H1 (cell line): ENCODE data around the gene TMEM115. TPM values are rescaled to one million over a fixed set of nuclear protein-coding genes. Genes with fewer than 3 reads are reported as not detected.

Source experiments
- CTCF ChIA-PET: fragments of 300-600 bp; sonication (Branson Sonifier 250); formaldehyde crosslinking; loops from one replicate; lab custom pipeline; 2021; ENCODE audit not compliant: partially characterized antibody; lab: Charles Lee
- POLR2A ChIA-PET: fragments of 300-600 bp; sonication (Branson Sonifier 250); formaldehyde crosslinking; loops from one replicate; lab custom pipeline; 2021; ENCODE audit warnings: inconsistent platforms; ENCODE audit not compliant: partially characterized antibody; lab: Charles Lee
- DNase-seq, 2 experiments: peaks; one replicate each; pipeline versions ENCODE4 v3.0.0 to v3.0.0-alpha.2; 2010 to 2022; ENCODE audit warnings: low spot score in 2 of 2, low read depth in 1 of 2, mixed read lengths in 1 of 2
- FAIRE-seq: peaks from 2 replicates; lab custom pipeline; 2011; peaks lifted over from hg19 to GRCh38; lab: Jason Lieb, UNC
- H2AFZ ChIP-seq: 2 replicates; pipeline ENCODE4 v1.8.1; 2012; ENCODE audit warnings: low read length, inconsistent platforms
- H2AK5ac ChIP-seq: 2 replicates; pipeline ENCODE4 v1.6.1; 2013; ENCODE audit warnings: low read depth, low read length
- H2BK120ac ChIP-seq: replicated peaks from 2 replicates; pipeline ENCODE3; 2013; ENCODE audit warnings: low read depth, low read length, inconsistent platforms
- H2BK12ac ChIP-seq: 2 replicates; pipeline ENCODE4 v1.6.1; 2013; ENCODE audit warnings: low read depth, low read length
- H2BK15ac ChIP-seq: 2 replicates; pipeline ENCODE4 v1.6.1; 2013; ENCODE audit warnings: low read length
- H2BK20ac ChIP-seq: 2 replicates; pipeline ENCODE4 v1.6.1; 2013; ENCODE audit warnings: low read length
- H2BK5ac ChIP-seq: 2 replicates; pipeline ENCODE4 v1.6.1; 2013; ENCODE audit warnings: low read depth, low read length
- H3K14ac ChIP-seq: 2 replicates; pipeline ENCODE4 v1.6.1; 2013; ENCODE audit warnings: inconsistent platforms; ENCODE audit not compliant: insufficient read length
- H3K18ac ChIP-seq: 2 replicates; pipeline ENCODE4 v1.6.1; 2013; ENCODE audit warnings: low read length; ENCODE audit errors: extremely low read depth
- H3K23ac ChIP-seq: 2 replicates; pipeline ENCODE4 v1.6.1; 2013; ENCODE audit warnings: inconsistent platforms; ENCODE audit not compliant: insufficient read length
- H3K23me2 ChIP-seq: 2 replicates; pipeline ENCODE4 v1.6.1; 2013; ENCODE audit warnings: low read depth, low read length
- H3K27ac ChIP-seq: 2 replicates; pipeline ENCODE4 v1.6.1; 2011; ENCODE audit warnings: low read depth, low read length, inconsistent platforms
- H3K27me3 ChIP-seq, 4 experiments: replicated peaks in 1 of 4; 1 replicate in 1 of 4; 2 replicates in 3 of 4; pipeline versions ENCODE4 v1.6.1 to v1.8.1; 2011 to 2013; ENCODE audit warnings: low read length in 3 of 4, mild to moderate bottlenecking in 3 of 4, inconsistent platforms in 2 of 4, mixed read lengths in 2 of 4, moderate library complexity in 1 of 4; ENCODE audit not compliant: control insufficient read depth in 3 of 4, insufficient read depth in 3 of 4; ENCODE audit errors: extremely low read depth in 1 of 4
- H3K36me3 ChIP-seq, 4 experiments: 2 replicates each; pipeline versions ENCODE4 v1.6.1 to v1.8.1; 2011 to 2013; ENCODE audit warnings: mild to moderate bottlenecking in 4 of 4, low read length in 3 of 4, moderate library complexity in 2 of 4, control low read depth in 1 of 4, inconsistent platforms in 1 of 4; ENCODE audit not compliant: insufficient read depth in 4 of 4, control insufficient read depth in 2 of 4
- H3K4ac ChIP-seq: replicated peaks from 2 replicates; pipeline ENCODE3; 2013; ENCODE audit warnings: low read length, low read depth, mixed read lengths, inconsistent platforms; ENCODE audit not compliant: insufficient read length
- H3K4me1 ChIP-seq, 4 experiments: replicated peaks in 1 of 4; 1 replicate in 1 of 4; 2 replicates in 3 of 4; pipeline versions ENCODE4 v1.6.1 to v1.8.1; 2011 to 2013; ENCODE audit warnings: low read length in 3 of 4, inconsistent platforms in 2 of 4, mixed read lengths in 1 of 4; ENCODE audit not compliant: insufficient read depth in 4 of 4, control insufficient read depth in 3 of 4
- H3K4me2 ChIP-seq, 2 experiments: 2 replicates each; pipeline versions ENCODE4 v1.6.1 to v1.8.1; 2011 to 2013; ENCODE audit warnings: low read depth in 2 of 2, low read length in 2 of 2, control low read depth in 1 of 2, inconsistent platforms in 1 of 2, mild to moderate bottlenecking in 1 of 2; ENCODE audit not compliant: insufficient read depth in 1 of 2
- H3K4me3 ChIP-seq, 4 experiments: fragments of 200-600, 300-600 bp in 1 of 4; sonication (generic), shearing (Covaris generic), sonication (Bioruptor Twin) in 1 of 4; 2 replicates each; pipeline versions ENCODE4 v1.5.1 to v1.8.1; 2011 to 2016; ENCODE audit warnings: low read length in 4 of 4, low read depth in 3 of 4, control low read depth in 2 of 4, inconsistent platforms in 2 of 4, mild to moderate bottlenecking in 2 of 4, mixed read lengths in 1 of 4, moderate library complexity in 1 of 4; ENCODE audit not compliant: insufficient read depth in 2 of 4; ENCODE audit errors: extremely low read depth in 1 of 4
- H3K56ac ChIP-seq: replicated peaks from 2 replicates; pipeline ENCODE3; 2013; ENCODE audit warnings: low read depth, mild to moderate bottlenecking, mixed read lengths, low read length, inconsistent platforms; ENCODE audit not compliant: insufficient read length
- H3K79me1 ChIP-seq: 2 replicates; pipeline ENCODE4 v1.6.1; 2013; ENCODE audit warnings: low read depth, low read length, control low read depth
- H3K79me2 ChIP-seq, 2 experiments: 2 replicates each; pipeline versions ENCODE4 v1.6.1 to v1.8.1; 2012 to 2013; ENCODE audit warnings: low read length in 2 of 2, mild to moderate bottlenecking in 2 of 2, inconsistent platforms in 1 of 2; ENCODE audit not compliant: insufficient read depth in 2 of 2, control insufficient read depth in 1 of 2
- H3K9ac ChIP-seq, 4 experiments: replicated peaks in 1 of 4; 1 replicate in 1 of 4; 2 replicates in 3 of 4; pipeline versions ENCODE4 v1.6.1 to v1.8.1; 2011 to 2013; ENCODE audit warnings: low read depth in 3 of 4, low read length in 3 of 4, control low read depth in 2 of 4, mild to moderate bottlenecking in 2 of 4, moderate library complexity in 2 of 4, inconsistent platforms in 1 of 4; ENCODE audit errors: extremely low read depth in 1 of 4
- H3K9me3 ChIP-seq, 2 experiments: 2 replicates each; pipeline versions ENCODE4 v1.6.1 to v1.8.1; 2012 to 2013; ENCODE audit warnings: mild to moderate bottlenecking in 2 of 2, moderate library complexity in 2 of 2, control low read depth in 1 of 2, inconsistent platforms in 1 of 2, low read depth in 1 of 2, low read length in 1 of 2, mixed read lengths in 1 of 2; ENCODE audit not compliant: insufficient read depth in 2 of 2
- H4K20me1 ChIP-seq, 2 experiments: replicated peaks in 1 of 2; 2 replicates each; pipeline versions ENCODE3 to v1.8.1; 2011 to 2013; ENCODE audit warnings: inconsistent platforms in 2 of 2, low read length in 2 of 2, mild to moderate bottlenecking in 1 of 2; ENCODE audit not compliant: insufficient read depth in 2 of 2, control insufficient read depth in 1 of 2
- H4K5ac ChIP-seq: 2 replicates; pipeline ENCODE4 v1.6.1; 2013; ENCODE audit warnings: low read length, low read depth, mixed read lengths, inconsistent platforms; ENCODE audit not compliant: insufficient read length
- H4K8ac ChIP-seq: 2 replicates; pipeline ENCODE4 v1.8.0; 2013; ENCODE audit warnings: mild to moderate bottlenecking, moderate library complexity, low read length, inconsistent platforms; ENCODE audit not compliant: insufficient read depth; ENCODE audit errors: extremely low read depth
- H4K91ac ChIP-seq: replicated peaks from 2 replicates; pipeline ENCODE3; 2013; ENCODE audit warnings: low read length, mixed read lengths, inconsistent platforms; ENCODE audit not compliant: insufficient read length
- BCL11A ChIP-seq, 2 experiments: IDR thresholded peaks; one replicate each; pipeline ENCODE4 v1.6.1; 2011; ENCODE audit warnings: low read depth in 2 of 2, low read length in 2 of 2, mild to moderate bottlenecking in 2 of 2
- CBX8 ChIP-seq: fragments of 300-800, 300-1000 bp; sonication (generic); IDR thresholded peaks from 2 replicates; pipeline ENCODE4 v1.7.1; 2016; ENCODE audit warnings: low read depth, low read length, borderline replicate concordance
- CEBPB ChIP-seq: IDR thresholded peaks from 2 replicates; pipeline ENCODE4 v1.6.1; 2012; ENCODE audit warnings: low read depth, low read length
- EZH2 ChIP-seq: fragments of 200-600 bp; sonication (generic); IDR thresholded peaks from 2 replicates; pipeline ENCODE4 v1.7.1; 2012; ENCODE audit warnings: low read depth, mild to moderate bottlenecking, moderate library complexity, low read length, inconsistent platforms; ENCODE audit not compliant: severe bottlenecking
- HDAC2 ChIP-seq, 2 experiments: fragments of 300-600 bp in 1 of 2; sonication (generic) in 1 of 2; IDR thresholded peaks; 2 replicates each; pipeline ENCODE4 v1.6.1; 2011 to 2012; ENCODE audit warnings: low read depth in 2 of 2, low read length in 2 of 2, mild to moderate bottlenecking in 2 of 2, moderate library complexity in 2 of 2, borderline replicate concordance in 1 of 2, inconsistent platforms in 1 of 2
- SAP30 ChIP-seq: fragments of 300-600 bp; sonication (generic); IDR thresholded peaks from 2 replicates; pipeline ENCODE4 v1.7.1; 2012; ENCODE audit warnings: low read length, moderate library complexity, mild to moderate bottlenecking, inconsistent platforms; ENCODE audit not compliant: insufficient read depth, insufficient replicate concordance
- SIN3A ChIP-seq, 2 experiments: IDR thresholded peaks in 1 of 2; conservative IDR thresholded peaks in 1 of 2; 2 replicates each; pipeline ENCODE4 v1.6.1; 2011 to 2012; ENCODE audit warnings: low read length in 2 of 2, improper control_type of control experiment in 1 of 2, low read depth in 1 of 2, mild to moderate bottlenecking in 1 of 2
- SP1 ChIP-seq: IDR thresholded peaks from 2 replicates; pipeline ENCODE4 v1.6.1; 2011; ENCODE audit warnings: low read depth, low read length
- SUZ12 ChIP-seq: fragments of 200-600 bp; sonication (generic); IDR thresholded peaks from 2 replicates; pipeline ENCODE4 v1.6.1; 2012; ENCODE audit warnings: mild to moderate bottlenecking, inconsistent platforms, low read length, moderate library complexity, mixed read lengths
- TEAD4 ChIP-seq: IDR thresholded peaks from 2 replicates; pipeline ENCODE4 v1.6.1; 2012; ENCODE audit warnings: low read depth, low read length, inconsistent platforms, mixed read lengths
- WGBS, 2 experiments: shearing (Covaris generic) in 1 of 2; methylation state at CpG; one replicate each; pipeline versions ENCODE4 v1.1.6 to v1.1.7; 2013 to 2015; ENCODE audit warnings: low lambda C conversion rate in 2 of 2, mixed read lengths in 2 of 2, inconsistent platforms in 1 of 2, low coverage in 1 of 2, missing lambda C conversion rate in 1 of 2; ENCODE audit not compliant: insufficient replicate concordance in 2 of 2, insufficient coverage in 1 of 2, insufficient read length in 1 of 2; ENCODE audit errors: extremely low coverage in 1 of 2, missing lambda C conversion rate in 1 of 2; 5-methylcytosine and 5-hydroxymethylcytosine counted together
- polyA plus RNA-seq, 7 experiments: library from polyadenylated mRNA; depleted of rRNA in 3 of 7; stranded (reverse) in 5 of 7; unstranded in 2 of 7; fragments of >200 nt in 5 of 7; fragments of 200-250 nt in 2 of 7; gene quantifications; 1 replicate in 5 of 7; 2 replicates in 1 of 7; 4 replicates in 1 of 7; pipeline versions ENCODE4 v1.2.1 to v1.2.3, GENCODE V29; 2011 to 2013; ENCODE audit warnings: missing spikeins in 2 of 7, mixed read lengths in 2 of 7
- total RNA-seq: library from RNA; stranded (reverse); fragmentation: NEBNext Ultra II Directional; extraction: Animal tissue kit (Norgen Biotek cat#: 25700); gene quantifications from 2 replicates; pipeline ENCODE4 v1.2.1, GENCODE V29; 2021

Gene TMEM115
- total and polyA plus RNA-seq, 2 of the 8 experiments (the other 6 are each of a cell fraction or from before 2014, with no cell fraction given) = 25.4 to 32.4 TPM

DNA sequence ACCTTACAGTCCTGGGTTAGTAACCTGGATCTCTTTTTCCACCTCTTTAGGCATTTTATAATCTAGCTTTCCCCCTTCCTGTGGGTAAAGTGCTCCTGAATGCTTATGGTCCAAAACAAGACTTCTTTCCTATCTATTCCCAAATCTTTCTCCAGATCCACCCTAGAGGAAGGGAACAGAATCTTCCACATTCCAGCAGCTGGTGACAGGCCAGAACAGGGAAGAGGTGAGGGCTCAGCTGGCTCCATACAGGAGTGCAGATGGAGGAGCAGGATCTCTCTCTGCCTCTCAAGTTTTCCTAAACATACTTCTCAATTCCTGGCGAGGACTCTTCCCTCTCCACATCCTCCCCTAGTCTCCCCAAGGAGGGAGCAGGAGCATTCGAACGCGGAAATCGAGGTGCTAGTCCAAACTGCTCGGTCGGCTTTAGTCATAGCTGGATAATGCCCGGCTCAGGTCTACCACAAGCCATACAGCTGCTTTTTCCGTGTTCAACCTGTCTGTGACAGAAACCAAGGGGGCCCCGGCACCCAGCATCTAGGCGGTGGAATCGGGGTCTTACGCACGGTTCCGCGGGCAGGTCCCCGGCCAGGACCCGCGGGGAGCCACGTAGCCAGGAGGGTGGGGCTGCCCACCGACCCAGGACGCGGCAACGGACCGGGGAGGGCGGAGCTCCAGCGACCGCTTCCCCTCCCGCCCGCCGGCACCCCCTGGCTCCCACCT is 22.7 kb downstream of the TMEM115 start:
- Histone ChIP-seq H3K27me3 (peaks cover 18 to 37% (median 32%) of the 10 kb centered on the region in 4 experiments), H3K56ac (peak overlapping the region; percentile 79), H2BK20ac (no peak overlapping the region), H2AFZ (0 out of 2 replicates have a peak overlapping the region, but pooled peaks have one; percentile 2), H2BK120ac (no peak overlapping the region), H3K27ac (peak overlapping the region; percentile 72; the same call in 1 of the 2 replicates), H2BK12ac (peak overlapping the region; percentile 11; the same call in 1 of the 2 replicates), H3K4me2 (peak overlapping the region; percentile 95 to 98), H4K8ac (peak overlapping the region; percentile 59; the same call in 1 of the 2 replicates), H4K20me1 (peaks cover 4 to 10% of the 10 kb centered on the region in 2 experiments), H3K79me1 (peaks cover 6% of the 10 kb centered on the region; the same call in 1 of the 2 replicates), H2BK15ac (no peak overlapping the region), H3K18ac (peak overlapping the region; percentile 61; the same call in 1 of the 2 replicates), H2AK5ac (no peak overlapping the region), H3K9ac (peak overlapping the region; percentile 77 to 88 (median 84)), H3K4me3 (peak overlapping the region; percentile 72 to 96 (median 88)), H3K36me3 (peaks cover 2 to 5% (median 4%) of the 10 kb centered on the region in 4 experiments; a peak in 4 of 8 replicates), H4K5ac (peak overlapping the region; percentile 89), H3K23ac (no peak overlapping the region), H3K23me2 (peaks cover 18% of the 10 kb centered on the region), H3K79me2 (peaks cover 0 to 28% of the 10 kb centered on the region in 2 experiments; a peak in 2 of 4 replicates), H3K14ac (no peak overlapping the region), H2BK5ac (peak overlapping the region; percentile 86; the same call in 1 of the 2 replicates), H3K4ac (no peak overlapping the region), H3K4me1 (peaks cover 0 to 15% (median 14%) of the 10 kb centered on the region in 4 experiments; a peak in 5 of 7 replicates), H4K91ac (peak overlapping the region; percentile 93), H3K9me3 (no peaks in the 10 kb centered on the region)
- DNase-seq (no peak), FAIRE-seq (no peak)
- WGBS, 2 experiments = 2% methylated on average over 18 of the region's 31 CpGs; no CpG with 5 or more reads in 1 of the 2 experiments
- ChIA-PET POLR2A (interaction anchor here (0.6 to 4.4 kb wide), 21 partner anchors 8 to 233 kb away, joined by 3 to 40 read pairs (median 5); partner anchors contain the start of genes CYB561D2, HEMK1, HYAL2 and HYAL3), CTCF (interaction anchor here (0.7 to 7.7 kb wide), 18 partner anchors 8 to 1053 kb away, joined by 3 to 60 read pairs (median 4); partner anchors contain the start of genes CISH, HYAL1, HYAL2 and HYAL3)
- TF ChIP-seq SP1 = no peak
- no peak for TF ChIP-seq EZH2
- TF ChIP-seq TEAD4 = peak; percentile 76
- TF ChIP-seq HDAC2 (IDR thresholded peaks at IDR 0.05; ENCODE audit: borderline replicate concordance in 1 of 2, low read depth in 2 of 2, low read length in 2 of 2) = no peak; a peak in 1 of 4 replicates
- peak in 1 of 2 experiments; percentile 67; a peak in 1 of 4 replicates for TF ChIP-seq SIN3A (conservative IDR thresholded peaks at IDR 0.05 in 1 of 2, IDR thresholded peaks at IDR 0.05 in 1 of 2; ENCODE audit: low read depth in 1 of 2, low read length in 2 of 2)
- no peak for TF ChIP-seq CEBPB
- peak; percentile 86 for TF ChIP-seq SAP30
- no peak for TF ChIP-seq SUZ12
- no peak for TF ChIP-seq BCL11A (IDR thresholded peaks at IDR 0.05; ENCODE audit: low read depth in 2 of 2, low read length in 2 of 2)
- TF ChIP-seq CBX8 = no peak
